Smooth muscle cell (in vitro differentiated cells): ENCODE results near the gene AATK. TPM values are rescaled to one million over a fixed set of nuclear protein-coding genes. Genes with fewer than 3 reads are reported as not detected.

Experiments used
- DNase-seq: peaks from one replicate; lab custom pipeline; 2025; ENCODE audit not compliant: unreplicated experiment; lab: John Stamatoyannopoulos, UW
- H2AFZ ChIP-seq: fragments of 200-600 bp; sonication (generic); 2 replicates; pipeline ENCODE4 v1.6.0; 2016; ENCODE audit warnings: antibody characterized with exemption, low read depth, mild to moderate bottlenecking
- H3F3A ChIP-seq: fragments of 200-600 bp; sonication (generic); 2 replicates; pipeline ENCODE4 v1.6.0; 2017; ENCODE audit warnings: antibody characterized with exemption, low read depth
- H3K27ac ChIP-seq: fragments of 200-600 bp; sonication (generic); 2 replicates; pipeline ENCODE4 v1.5.1; 2016; ENCODE audit warnings: low read depth, mild to moderate bottlenecking
- H3K27me3 ChIP-seq: fragments of 200-600 bp; sonication (generic); 2 replicates; pipeline ENCODE4 v1.6.1; 2016; ENCODE audit warnings: low read depth, mild to moderate bottlenecking
- H3K36me3 ChIP-seq: fragments of 200-600 bp; sonication (generic); 2 replicates; pipeline ENCODE4 v1.5.1; 2016; ENCODE audit warnings: low read depth
- H3K4me1 ChIP-seq: fragments of 200-600 bp; sonication (generic); 2 replicates; pipeline ENCODE4 v1.5.1; 2016; ENCODE audit warnings: low read depth
- H3K4me2 ChIP-seq: fragments of 200-600 bp; sonication (generic); 2 replicates; pipeline ENCODE4 v1.6.0; 2016; ENCODE audit warnings: mild to moderate bottlenecking
- H3K4me3 ChIP-seq: fragments of 200-600 bp; sonication (generic); 2 replicates; pipeline ENCODE4 v1.5.1; 2016; ENCODE audit warnings: mild to moderate bottlenecking
- H3K79me2 ChIP-seq: fragments of 200-600 bp; sonication (generic); 2 replicates; pipeline ENCODE4 v1.6.0; 2016; ENCODE audit warnings: low read depth, mild to moderate bottlenecking
- H3K9ac ChIP-seq: fragments of 200-600 bp; sonication (generic); 2 replicates; pipeline ENCODE4 v1.6.0; 2016; ENCODE audit warnings: low read depth
- H3K9me3 ChIP-seq: fragments of 200-600 bp; sonication (generic); replicated peaks from 2 replicates; pipeline ENCODE4 v1.5.1; 2016; ENCODE audit warnings: low read depth
- H4K20me1 ChIP-seq: fragments of 200-600 bp; sonication (generic); 2 replicates; pipeline ENCODE4 v1.6.0; 2016; ENCODE audit warnings: low read depth
- WGBS: methylation state at CpG from one replicate; pipeline ENCODE4 v1.1.7; 2016; ENCODE audit warnings: low lambda C conversion rate; 5-methylcytosine and 5-hydroxymethylcytosine counted together
- polyA plus RNA-seq: library from polyadenylated mRNA; unstranded; fragments of >200 nt; fragmentation: Nextera tagmentation; extraction: Ambion mirVana; gene quantifications from 2 replicates; pipeline ENCODE4 v1.2.1, GENCODE V29; 2016
- total RNA-seq: library from RNA; depleted of rRNA; stranded (reverse); fragments of >200 nt; gene quantifications from 2 replicates; pipeline ENCODE4 v1.2.3, GENCODE V29; 2014
- TF ChIP-seq, protein P1 (sequence below): fragments of 200-600 bp; sonication (generic); IDR thresholded peaks from 2 replicates; pipeline ENCODE4 v1.5.1; 2017; ENCODE audit warnings: borderline replicate concordance, mild to moderate bottlenecking, antibody characterized with exemption; ENCODE audit not compliant: insufficient read depth, poor library complexity, severe bottlenecking

Gene AATK
- total and polyA plus RNA-seq, 2 experiments from 2014 or later = 0.61 to 0.67 TPM

DNA sequence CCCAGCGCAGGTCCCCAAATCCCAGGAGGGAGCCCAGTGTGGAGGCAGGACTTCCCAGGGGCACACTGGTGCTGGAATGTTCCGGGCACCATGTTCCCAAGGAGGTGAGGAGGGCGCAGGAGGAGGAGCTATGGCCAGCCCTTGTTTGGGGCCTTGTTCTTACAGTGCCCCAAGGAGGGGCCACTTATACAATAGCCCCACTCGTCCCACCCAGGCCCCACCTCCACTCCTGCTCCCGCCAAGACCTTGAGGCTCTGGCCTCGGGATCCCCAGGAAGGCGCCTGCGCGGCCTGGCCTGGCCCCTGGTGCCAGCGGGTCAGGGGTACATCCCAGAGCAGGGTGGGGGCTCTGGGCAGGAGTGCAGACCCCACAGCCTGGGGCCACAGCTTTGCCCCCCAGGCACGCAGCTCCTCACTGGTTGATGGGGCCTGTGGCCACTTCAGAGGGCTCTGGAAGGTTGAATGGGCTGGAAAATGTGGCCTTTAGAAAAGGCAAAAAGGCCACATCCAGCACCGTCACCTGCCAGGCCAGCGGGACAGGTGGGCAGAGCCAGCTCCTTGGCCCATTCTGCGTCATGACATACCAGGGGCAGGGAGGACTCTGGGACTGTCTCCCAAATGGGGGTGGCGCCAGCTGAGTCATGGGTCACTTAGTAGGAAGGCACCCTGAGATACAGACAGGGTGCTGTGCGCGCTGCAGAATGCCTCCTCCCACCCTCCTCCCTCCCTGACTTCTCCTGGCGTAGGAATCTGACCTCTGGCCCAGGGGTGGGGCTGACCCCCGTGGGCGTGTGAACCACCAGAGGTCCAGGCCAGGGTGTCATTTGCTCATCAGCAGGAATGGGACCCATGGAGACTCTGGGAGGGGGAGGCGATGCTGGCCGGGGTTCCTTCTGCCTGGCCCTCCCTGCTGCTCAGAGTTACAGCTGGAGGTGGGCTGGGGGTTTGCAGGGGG, 33.0 kb downstream of the AATK start:
- H3F3A ChIP-seq = no peaks in the 10 kb centered on the region
- H3K4me3 ChIP-seq = no peak overlapping the region
- no peak overlapping the region for H3K4me2 ChIP-seq
- H2AFZ ChIP-seq = no peak overlapping the region
- H3K36me3 ChIP-seq = no peaks in the 10 kb centered on the region
- H3K27ac ChIP-seq = no peak overlapping the region
- H3K27me3 ChIP-seq = no peaks in the 10 kb centered on the region
- no peaks in the 10 kb centered on the region for H3K9me3 ChIP-seq
- no peaks in the 10 kb centered on the region for H4K20me1 ChIP-seq
- H3K4me1 ChIP-seq = no peaks in the 10 kb centered on the region
- TF ChIP-seq, protein P1, sequence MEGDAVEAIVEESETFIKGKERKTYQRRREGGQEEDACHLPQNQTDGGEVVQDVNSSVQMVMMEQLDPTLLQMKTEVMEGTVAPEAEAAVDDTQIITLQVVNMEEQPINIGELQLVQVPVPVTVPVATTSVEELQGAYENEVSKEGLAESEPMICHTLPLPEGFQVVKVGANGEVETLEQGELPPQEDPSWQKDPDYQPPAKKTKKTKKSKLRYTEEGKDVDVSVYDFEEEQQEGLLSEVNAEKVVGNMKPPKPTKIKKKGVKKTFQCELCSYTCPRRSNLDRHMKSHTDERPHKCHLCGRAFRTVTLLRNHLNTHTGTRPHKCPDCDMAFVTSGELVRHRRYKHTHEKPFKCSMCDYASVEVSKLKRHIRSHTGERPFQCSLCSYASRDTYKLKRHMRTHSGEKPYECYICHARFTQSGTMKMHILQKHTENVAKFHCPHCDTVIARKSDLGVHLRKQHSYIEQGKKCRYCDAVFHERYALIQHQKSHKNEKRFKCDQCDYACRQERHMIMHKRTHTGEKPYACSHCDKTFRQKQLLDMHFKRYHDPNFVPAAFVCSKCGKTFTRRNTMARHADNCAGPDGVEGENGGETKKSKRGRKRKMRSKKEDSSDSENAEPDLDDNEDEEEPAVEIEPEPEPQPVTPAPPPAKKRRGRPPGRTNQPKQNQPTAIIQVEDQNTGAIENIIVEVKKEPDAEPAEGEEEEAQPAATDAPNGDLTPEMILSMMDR = no peak
- DNase-seq = no peak
- H3K9ac ChIP-seq = no peak overlapping the region
- WGBS = 92% methylated on average over 22 of the region's 22 CpGs
- H3K79me2 ChIP-seq = no peaks in the 10 kb centered on the region

DNA sequence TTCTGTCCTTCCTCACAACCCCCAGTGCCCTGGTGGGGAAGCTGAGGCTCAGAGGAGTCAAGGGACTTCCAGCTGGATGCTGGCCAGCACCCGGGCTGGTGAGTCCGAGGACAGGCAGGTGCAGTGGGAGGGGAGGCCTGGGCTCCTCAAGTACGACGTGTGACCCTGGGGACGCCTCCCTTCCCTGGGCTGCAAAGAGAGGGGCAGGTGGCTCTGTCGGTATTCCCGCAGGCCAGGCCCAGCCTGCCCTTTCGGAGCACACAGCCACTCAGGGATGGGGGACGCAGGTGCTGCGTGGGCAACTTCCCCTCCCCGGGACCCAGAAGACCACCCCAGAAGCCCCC, 33.9 kb downstream of the AATK start:
- Histone ChIP-seq H3K9ac (no peak overlapping the region), H3K27ac (no peak overlapping the region), H2AFZ (no peak overlapping the region), H3K9me3 (no peaks in the 10 kb centered on the region), H3K4me2 (no peak overlapping the region), H3K36me3 (no peaks in the 10 kb centered on the region), H3K79me2 (no peaks in the 10 kb centered on the region), H3F3A (no peaks in the 10 kb centered on the region), H3K4me1 (no peaks in the 10 kb centered on the region), H3K27me3 (no peaks in the 10 kb centered on the region), H3K4me3 (no peak overlapping the region), H4K20me1 (no peaks in the 10 kb centered on the region)
- TF ChIP-seq, protein P1 = no peak
- no peak for DNase-seq
- WGBS = 81% methylated on average over 10 of the region's 11 CpGs

DNA sequence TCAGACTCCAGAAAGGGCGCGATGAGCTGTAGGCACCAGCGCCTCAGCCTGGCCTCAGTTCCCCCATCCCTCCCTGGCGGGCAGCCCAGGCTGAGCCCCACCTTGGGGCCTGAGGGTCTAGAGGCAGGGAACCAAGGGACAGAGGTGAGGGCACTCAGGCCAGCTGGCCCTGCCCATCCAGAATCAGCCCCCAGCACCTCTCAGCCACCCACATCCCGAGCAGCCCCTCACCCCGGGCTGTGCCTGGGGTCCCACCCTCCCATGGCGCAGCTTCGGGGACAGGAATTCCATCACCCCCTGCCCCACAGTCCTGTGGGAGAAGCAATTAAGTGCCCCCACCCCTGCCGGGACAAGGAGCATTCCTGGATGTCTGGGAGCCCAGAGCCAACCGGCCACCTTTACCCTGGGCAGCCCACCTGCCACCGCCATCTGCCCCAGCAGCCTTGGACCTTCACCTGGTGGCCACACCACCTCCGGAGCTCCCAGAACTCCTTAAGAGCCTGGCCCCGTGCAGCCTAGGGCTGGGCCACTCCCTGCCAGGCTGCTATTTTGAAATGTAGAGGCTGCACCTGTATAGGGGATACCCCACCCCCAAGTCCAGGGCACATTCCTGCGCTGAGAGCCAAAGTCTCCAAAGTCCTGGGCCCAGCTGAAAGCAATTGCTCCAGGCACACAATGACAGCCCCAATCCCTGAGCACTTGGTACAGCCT, 34.4 kb downstream of the AATK start:
- no peak overlapping the region for H3K27ac ChIP-seq
- DNase-seq = no peak
- no peak overlapping the region for H3K9ac ChIP-seq
- WGBS = 94% methylated on average over 14 of the region's 14 CpGs
- H3K79me2 ChIP-seq = no peaks in the 10 kb centered on the region
- no peaks in the 10 kb centered on the region for H3K27me3 ChIP-seq
- no peak overlapping the region for H3K4me2 ChIP-seq
- no peaks in the 10 kb centered on the region for H3K4me1 ChIP-seq
- TF ChIP-seq, protein P1 = no peak
- no peaks in the 10 kb centered on the region for H3K9me3 ChIP-seq
- H3K4me3 ChIP-seq = no peak overlapping the region
- no peaks in the 10 kb centered on the region for H3F3A ChIP-seq
- no peaks in the 10 kb centered on the region for H4K20me1 ChIP-seq
- H3K36me3 ChIP-seq = no peaks in the 10 kb centered on the region
- H2AFZ ChIP-seq = no peak overlapping the region
